DOHH2 (cell line): ENCODE results near the gene TMEM97.
"Not testable (repeated sequence)": the region's sequence is repeated elsewhere in the genome, so short reads cannot be mapped to it uniquely, and the experiment has no call there.

Experiments used
- H3F3A ChIP-seq: fragments of 200-600 bp; sonication (generic), shearing (Covaris generic); 2 replicates; pipeline ENCODE4 v1.6.0; 2016; ENCODE audit warnings: antibody characterized with exemption, mild to moderate bottlenecking; ENCODE audit not compliant: control insufficient read depth, insufficient read depth
- H3K27ac ChIP-seq: fragments of 200-600 bp; sonication (generic); 2 replicates; pipeline ENCODE4 v1.5.1; 2014; ENCODE audit warnings: low read depth, mild to moderate bottlenecking, low read length, moderate library complexity
- H3K27me3 ChIP-seq: fragments of 200-600 bp; sonication (generic); 2 replicates; pipeline ENCODE4 v1.6.1; 2014; ENCODE audit warnings: mild to moderate bottlenecking, low read length, mixed read lengths; ENCODE audit not compliant: control insufficient read depth
- H3K36me3 ChIP-seq: fragments of 200-600 bp; sonication (generic); 2 replicates; pipeline ENCODE4 v1.6.1; 2014; ENCODE audit warnings: mild to moderate bottlenecking, low read length, moderate library complexity, mixed read lengths; ENCODE audit not compliant: control insufficient read depth
- H3K4me1 ChIP-seq: fragments of 200-600 bp; sonication (generic); 2 replicates; pipeline ENCODE4 v1.6.1; 2014; ENCODE audit warnings: mild to moderate bottlenecking, low read length, mixed read lengths; ENCODE audit not compliant: control insufficient read depth
- H3K4me2 ChIP-seq: fragments of 200-600 bp; sonication (generic); 2 replicates; pipeline ENCODE4 v1.6.0; 2014; ENCODE audit warnings: mild to moderate bottlenecking, low read length, moderate library complexity
- H3K4me3 ChIP-seq: fragments of 200-600 bp; sonication (generic); 2 replicates; pipeline ENCODE4 v1.5.1; 2014; ENCODE audit warnings: mild to moderate bottlenecking, low read length, mixed read lengths
- H3K79me2 ChIP-seq: fragments of 200-600 bp; sonication (generic); 2 replicates; pipeline ENCODE4 v1.6.1; 2014; ENCODE audit warnings: mild to moderate bottlenecking, low read length, mixed read lengths; ENCODE audit not compliant: control insufficient read depth
- H3K9me2 ChIP-seq: fragments of 200-600 bp; sonication (generic); replicated peaks from 2 replicates; pipeline ENCODE4 v1.6.1; 2014; ENCODE audit warnings: mild to moderate bottlenecking, low read length, mixed read lengths; ENCODE audit not compliant: control insufficient read depth
- H3K9me3 ChIP-seq: fragments of 200-600 bp; sonication (generic); 2 replicates; pipeline ENCODE4 v1.6.1; 2014; ENCODE audit warnings: antibody characterized with exemption, low read length, mixed read lengths; ENCODE audit not compliant: control insufficient read depth, insufficient read depth
- H4K20me1 ChIP-seq: fragments of 200-600 bp; sonication (generic); 2 replicates; pipeline ENCODE4 v1.6.0; 2014; ENCODE audit warnings: low read depth, mild to moderate bottlenecking, antibody characterized with exemption, low read length, moderate library complexity; ENCODE audit not compliant: control insufficient read depth, insufficient read depth
- EZH2phosphoT487 ChIP-seq: fragments of 200-600 bp; sonication (generic); IDR thresholded peaks from 2 replicates; pipeline ENCODE4 v1.6.1; 2017; ENCODE audit warnings: borderline replicate concordance, mild to moderate bottlenecking, antibody characterized with exemption, low read length, moderate library complexity, mixed read lengths
- TF ChIP-seq, protein P1 (sequence below): fragments of 200-600 bp; sonication (generic); IDR thresholded peaks from one replicate; pipeline ENCODE4 v1.5.1; 2014; ENCODE audit warnings: antibody characterized with exemption, mild to moderate bottlenecking, low read depth, low read length; ENCODE audit not compliant: poor library complexity, severe bottlenecking

The TMEM97 gene

DNA sequence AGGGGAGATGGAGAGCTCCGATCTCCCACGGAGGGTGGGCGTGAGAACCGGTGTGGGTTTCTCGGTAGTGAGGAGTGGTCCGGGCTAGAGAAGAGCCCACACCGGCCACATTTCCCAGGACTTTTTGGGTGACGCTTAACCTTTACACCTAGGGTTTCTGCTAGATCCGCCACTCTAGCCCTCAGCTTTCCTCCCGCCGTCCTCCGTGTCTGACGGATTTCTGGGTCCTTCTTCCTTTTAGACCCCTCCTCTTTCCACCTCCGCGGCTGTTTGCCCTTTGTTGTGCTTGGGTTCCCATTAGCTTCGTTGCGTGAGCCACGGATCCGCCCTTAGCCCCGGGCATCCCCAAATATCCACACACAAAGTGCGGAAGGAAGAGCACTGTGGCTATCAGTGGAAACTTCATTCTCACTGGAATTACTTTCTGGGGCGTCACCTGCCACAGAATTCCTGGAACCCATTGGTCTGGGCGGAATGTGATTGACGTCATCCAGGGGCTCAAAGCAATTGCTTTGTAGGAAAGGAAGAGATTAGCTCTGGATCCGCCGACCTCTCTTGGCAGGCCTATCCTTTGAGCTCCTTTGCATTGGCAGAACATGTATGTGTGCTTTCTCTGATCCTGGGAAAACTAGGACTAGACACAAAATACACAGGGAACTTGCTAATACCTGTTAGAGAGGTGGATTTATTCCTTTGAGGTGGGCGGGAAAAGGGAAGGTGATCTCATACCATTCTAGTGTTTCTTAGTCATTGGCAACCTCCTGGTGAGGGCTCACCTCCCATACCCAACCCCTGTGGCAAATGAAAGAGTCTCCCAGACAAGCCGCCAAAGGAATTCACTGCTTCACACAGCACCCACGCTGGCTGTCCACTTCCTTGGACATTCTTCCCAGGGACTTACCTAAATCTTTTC lies 17.2 kb downstream of the TMEM97 start:
- no peak for TF ChIP-seq EZH2phosphoT487
- TF ChIP-seq, protein P1, sequence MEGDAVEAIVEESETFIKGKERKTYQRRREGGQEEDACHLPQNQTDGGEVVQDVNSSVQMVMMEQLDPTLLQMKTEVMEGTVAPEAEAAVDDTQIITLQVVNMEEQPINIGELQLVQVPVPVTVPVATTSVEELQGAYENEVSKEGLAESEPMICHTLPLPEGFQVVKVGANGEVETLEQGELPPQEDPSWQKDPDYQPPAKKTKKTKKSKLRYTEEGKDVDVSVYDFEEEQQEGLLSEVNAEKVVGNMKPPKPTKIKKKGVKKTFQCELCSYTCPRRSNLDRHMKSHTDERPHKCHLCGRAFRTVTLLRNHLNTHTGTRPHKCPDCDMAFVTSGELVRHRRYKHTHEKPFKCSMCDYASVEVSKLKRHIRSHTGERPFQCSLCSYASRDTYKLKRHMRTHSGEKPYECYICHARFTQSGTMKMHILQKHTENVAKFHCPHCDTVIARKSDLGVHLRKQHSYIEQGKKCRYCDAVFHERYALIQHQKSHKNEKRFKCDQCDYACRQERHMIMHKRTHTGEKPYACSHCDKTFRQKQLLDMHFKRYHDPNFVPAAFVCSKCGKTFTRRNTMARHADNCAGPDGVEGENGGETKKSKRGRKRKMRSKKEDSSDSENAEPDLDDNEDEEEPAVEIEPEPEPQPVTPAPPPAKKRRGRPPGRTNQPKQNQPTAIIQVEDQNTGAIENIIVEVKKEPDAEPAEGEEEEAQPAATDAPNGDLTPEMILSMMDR = no peak
- H3K27ac ChIP-seq = no peak overlapping the region

DNA sequence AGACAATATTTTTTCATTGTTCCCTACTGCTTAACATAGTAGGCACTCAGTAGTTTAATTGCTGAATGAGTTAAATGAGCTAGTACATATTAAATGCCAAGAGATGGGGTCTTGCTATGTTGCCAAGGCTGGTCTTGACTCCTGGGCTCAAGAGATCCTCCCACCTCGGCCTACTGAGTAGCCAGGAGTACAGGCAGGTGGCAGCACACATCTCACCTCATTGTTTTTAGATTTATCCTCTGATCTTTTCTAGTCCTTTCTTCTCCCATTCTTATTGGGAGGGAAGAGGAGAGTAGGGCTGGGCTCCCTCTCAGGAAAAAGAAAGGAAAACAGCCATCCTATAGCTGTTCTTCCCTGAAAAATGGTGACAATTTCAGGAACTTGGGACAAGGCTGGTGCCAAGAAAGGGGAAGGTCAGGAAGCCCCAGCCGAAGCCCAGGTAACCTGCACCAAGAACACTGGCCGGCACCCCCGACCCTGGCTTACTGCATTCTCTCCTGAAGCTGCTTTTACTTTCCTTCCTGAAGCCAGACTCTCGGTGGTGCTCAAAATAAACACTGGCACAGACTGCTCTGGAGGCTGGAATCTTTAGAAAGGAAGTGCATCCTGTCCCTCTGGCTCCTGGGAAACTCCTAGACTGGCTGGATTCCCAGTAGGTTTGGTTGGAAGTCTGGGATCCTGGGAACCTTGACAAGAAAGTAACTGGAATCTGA lies 19.2 kb downstream of the TMEM97 start:
- H3K36me3 ChIP-seq = peaks cover 16% of the 10 kb centered on the region
- no peak overlapping the region for H3K27ac ChIP-seq
- no peaks in the 10 kb centered on the region for H3K9me2 ChIP-seq
- H3K79me2 ChIP-seq = peaks cover 39% of the 10 kb centered on the region
- H4K20me1 ChIP-seq = 0 out of 2 replicates have a peak, but pooled peaks cover 3% of the 10 kb centered on the region
- no peak overlapping the region for H3K4me3 ChIP-seq
- H3K27me3 ChIP-seq = no peaks in the 10 kb centered on the region
- no peak for TF ChIP-seq EZH2phosphoT487
- TF ChIP-seq, protein P1 = no peak
- no peaks in the 10 kb centered on the region for H3K9me3 ChIP-seq
- no peak overlapping the region for H3K4me2 ChIP-seq
- H3K4me1 ChIP-seq = peaks cover 20% of the 10 kb centered on the region
- H3F3A ChIP-seq = 0 out of 2 replicates have a peak, but pooled peaks cover 2% of the 10 kb centered on the region

More for the DNA sequence above, 17.2 kb downstream of the TMEM97 start:
- Histone ChIP-seq H3K79me2 (peaks cover 39% of the 10 kb centered on the region), H3K36me3 (peaks cover 1% of the 10 kb centered on the region), H4K20me1 (0 out of 2 replicates have a peak, but pooled peaks cover 3% of the 10 kb centered on the region), H3K4me2 (peak overlapping the region; percentile 83), H3K9me2 (no peaks in the 10 kb centered on the region), H3F3A (0 out of 2 replicates have a peak, but pooled peaks cover 2% of the 10 kb centered on the region), H3K27me3 (no peaks in the 10 kb centered on the region), H3K9me3 (no peaks in the 10 kb centered on the region), H3K4me3 (peak overlapping the region; percentile 99), H3K4me1 (peaks cover 20% of the 10 kb centered on the region)

DNA sequence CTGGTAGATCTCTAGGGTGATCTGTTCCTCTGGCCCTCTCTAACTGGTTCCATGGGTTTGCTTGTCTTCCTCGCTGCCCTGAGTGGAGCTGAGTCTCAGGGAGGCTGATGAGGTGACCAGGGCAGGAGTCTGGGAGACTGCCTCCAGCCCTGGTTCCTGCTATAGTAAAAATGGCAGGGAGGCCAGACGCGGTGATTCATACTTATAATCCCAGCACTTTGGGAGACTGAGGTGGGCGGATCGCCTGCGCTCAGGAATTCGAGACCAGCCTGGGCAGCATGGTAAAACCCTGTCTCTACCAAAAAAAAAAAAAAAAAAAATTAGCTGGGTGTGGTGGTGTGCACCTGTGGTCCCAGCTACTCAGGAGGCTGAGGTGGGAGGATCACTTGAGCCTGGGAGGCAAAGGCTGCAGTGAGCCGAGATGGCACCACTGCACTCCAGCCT lies 19.8 kb downstream of the TMEM97 start:
- H3K36me3 ChIP-seq = peaks cover 19% of the 10 kb centered on the region
- peaks cover 39% of the 10 kb centered on the region for H3K79me2 ChIP-seq
- peaks cover 22% of the 10 kb centered on the region for H3K4me1 ChIP-seq
- not testable (repeated sequence) for H3K4me3 ChIP-seq, H3K27ac ChIP-seq, H3K9me3 ChIP-seq, H4K20me1 ChIP-seq, H3K4me2 ChIP-seq, H3K27me3 ChIP-seq, H3K9me2 ChIP-seq, H3F3A ChIP-seq
